Activated CD4-positive, alpha-beta T cell treated with anti-CD3 and anti-CD28 coated beads for 24 hours (primary cell): ENCODE data around the gene LEFTY1.

Experiments used
- DNase-seq, 2 donors: peaks; one replicate each; pipeline ENCODE4 v3.0.0-alpha.2; 2020; ENCODE audit warnings: low read depth in 2 of 2

The LEFTY1 gene

GRCh38 chr1:225915538-225915991 lies 26.6 kb upstream of the LEFTY1 start:
- DNase-seq, result no peak

GRCh38 chr1:225914947-225915346 lies 26.0 kb upstream of the LEFTY1 start:
- DNase-seq, result no peak

GRCh38 chr1:225914391-225914790 lies 25.4 kb upstream of the LEFTY1 start:
- DNase-seq, result no peak

- DNase-seq, result peak; percentile 63 to 64
Observed at GRCh38 chr1:225911191-225912130, 22.5 kb upstream of the LEFTY1 start.

- DNase-seq, result no peak
Observed at GRCh38 chr1:225909477-225909876, 20.5 kb upstream of the LEFTY1 start.

GRCh38 chr1:225908773-225909172 lies 19.8 kb upstream of the LEFTY1 start:
- DNase-seq, result no peak

GRCh38 chr1:225908013-225908640 lies 19.2 kb upstream of the LEFTY1 start:
- no peak for DNase-seq

GRCh38 chr1:225907341-225907740 lies 18.4 kb upstream of the LEFTY1 start:
- no peak for DNase-seq

- no peak for DNase-seq
Observed at GRCh38 chr1:225906467-225906866, 17.5 kb upstream of the LEFTY1 start.

- no peak for DNase-seq
Observed at GRCh38 chr1:225903623-225904022, 14.7 kb upstream of the LEFTY1 start.

GRCh38 chr1:225899044-225899925 lies 10.3 kb upstream of the LEFTY1 start:
- no peak for DNase-seq

- DNase-seq, result no peak
Observed at GRCh38 chr1:225897595-225898514, 8.9 kb upstream of the LEFTY1 start.

- DNase-seq, result peak in 1 of 2 donors; percentile 54
Observed at GRCh38 chr1:225896937-225897549, 8.1 kb upstream of the LEFTY1 start.

GRCh38 chr1:225896494-225896893 lies 7.5 kb upstream of the LEFTY1 start:
- no peak for DNase-seq

GRCh38 chr1:225892307-225892706 lies 3.4 kb upstream of the LEFTY1 start:
- no peak for DNase-seq

GRCh38 chr1:225891229-225891972 lies 2.5 kb upstream of the LEFTY1 start:
- DNase-seq, result no peak

- no peak for DNase-seq
Observed at GRCh38 chr1:225890346-225891228, 1.6 kb upstream of the LEFTY1 start.

- no peak for DNase-seq
Observed at GRCh38 chr1:225889743-225890142, 797 bp upstream of the LEFTY1 start.
